Measurements from ENCODE around the gene SPAG6.

GRCh38 chr10:22372298-22372697, 27.0 kb downstream of the SPAG6 start:
- TF ChIP-seq CTCF (IDR thresholded peaks at IDR 0.05) (no peak), POLR2A (IDR thresholded peaks at IDR 0.05) (no peak)
